H1 (cell line): ENCODE data around the gene VPS13C. TPM values are rescaled to one million over a fixed set of nuclear protein-coding genes. Genes with fewer than 3 reads are reported as not detected.

ENCODE experiments used
- CTCF ChIA-PET: fragments of 300-600 bp; sonication (Branson Sonifier 250); formaldehyde crosslinking; loops from one replicate; lab custom pipeline; 2021; ENCODE audit not compliant: partially characterized antibody; lab: Charles Lee
- POLR2A ChIA-PET: fragments of 300-600 bp; sonication (Branson Sonifier 250); formaldehyde crosslinking; loops from one replicate; lab custom pipeline; 2021; ENCODE audit warnings: inconsistent platforms; ENCODE audit not compliant: partially characterized antibody; lab: Charles Lee
- DNase-seq, 2 experiments: peaks; one replicate each; pipeline versions ENCODE4 v3.0.0 to v3.0.0-alpha.2; 2010 to 2022; ENCODE audit warnings: low spot score in 2 of 2, low read depth in 1 of 2, mixed read lengths in 1 of 2
- FAIRE-seq: peaks from 2 replicates; lab custom pipeline; 2011; peaks lifted over from hg19 to GRCh38; lab: Jason Lieb, UNC
- H2AFZ ChIP-seq: 2 replicates; pipeline ENCODE4 v1.8.1; 2012; ENCODE audit warnings: low read length, inconsistent platforms
- H2AK5ac ChIP-seq: 2 replicates; pipeline ENCODE4 v1.6.1; 2013; ENCODE audit warnings: low read depth, low read length
- H2BK120ac ChIP-seq: replicated peaks from 2 replicates; pipeline ENCODE3; 2013; ENCODE audit warnings: low read depth, low read length, inconsistent platforms
- H2BK12ac ChIP-seq: 2 replicates; pipeline ENCODE4 v1.6.1; 2013; ENCODE audit warnings: low read depth, low read length
- H2BK15ac ChIP-seq: 2 replicates; pipeline ENCODE4 v1.6.1; 2013; ENCODE audit warnings: low read length
- H2BK20ac ChIP-seq: 2 replicates; pipeline ENCODE4 v1.6.1; 2013; ENCODE audit warnings: low read length
- H2BK5ac ChIP-seq: 2 replicates; pipeline ENCODE4 v1.6.1; 2013; ENCODE audit warnings: low read depth, low read length
- H3K14ac ChIP-seq: 2 replicates; pipeline ENCODE4 v1.6.1; 2013; ENCODE audit warnings: inconsistent platforms; ENCODE audit not compliant: insufficient read length
- H3K18ac ChIP-seq: 2 replicates; pipeline ENCODE4 v1.6.1; 2013; ENCODE audit warnings: low read length; ENCODE audit errors: extremely low read depth
- H3K23ac ChIP-seq: 2 replicates; pipeline ENCODE4 v1.6.1; 2013; ENCODE audit warnings: inconsistent platforms; ENCODE audit not compliant: insufficient read length
- H3K23me2 ChIP-seq: 2 replicates; pipeline ENCODE4 v1.6.1; 2013; ENCODE audit warnings: low read depth, low read length
- H3K27ac ChIP-seq: 2 replicates; pipeline ENCODE4 v1.6.1; 2011; ENCODE audit warnings: low read depth, low read length, inconsistent platforms
- H3K27me3 ChIP-seq, 4 experiments: replicated peaks in 1 of 4; 1 replicate in 1 of 4; 2 replicates in 3 of 4; pipeline versions ENCODE4 v1.6.1 to v1.8.1; 2011 to 2013; ENCODE audit warnings: low read length in 3 of 4, mild to moderate bottlenecking in 3 of 4, inconsistent platforms in 2 of 4, mixed read lengths in 2 of 4, moderate library complexity in 1 of 4; ENCODE audit not compliant: control insufficient read depth in 3 of 4, insufficient read depth in 3 of 4; ENCODE audit errors: extremely low read depth in 1 of 4
- H3K36me3 ChIP-seq, 4 experiments: 2 replicates each; pipeline versions ENCODE4 v1.6.1 to v1.8.1; 2011 to 2013; ENCODE audit warnings: mild to moderate bottlenecking in 4 of 4, low read length in 3 of 4, moderate library complexity in 2 of 4, control low read depth in 1 of 4, inconsistent platforms in 1 of 4; ENCODE audit not compliant: insufficient read depth in 4 of 4, control insufficient read depth in 2 of 4
- H3K4ac ChIP-seq: replicated peaks from 2 replicates; pipeline ENCODE3; 2013; ENCODE audit warnings: low read length, low read depth, mixed read lengths, inconsistent platforms; ENCODE audit not compliant: insufficient read length
- H3K4me1 ChIP-seq, 4 experiments: replicated peaks in 1 of 4; 1 replicate in 1 of 4; 2 replicates in 3 of 4; pipeline versions ENCODE4 v1.6.1 to v1.8.1; 2011 to 2013; ENCODE audit warnings: low read length in 3 of 4, inconsistent platforms in 2 of 4, mixed read lengths in 1 of 4; ENCODE audit not compliant: insufficient read depth in 4 of 4, control insufficient read depth in 3 of 4
- H3K4me2 ChIP-seq, 2 experiments: 2 replicates each; pipeline versions ENCODE4 v1.6.1 to v1.8.1; 2011 to 2013; ENCODE audit warnings: low read depth in 2 of 2, low read length in 2 of 2, control low read depth in 1 of 2, inconsistent platforms in 1 of 2, mild to moderate bottlenecking in 1 of 2; ENCODE audit not compliant: insufficient read depth in 1 of 2
- H3K4me3 ChIP-seq, 4 experiments: fragments of 200-600, 300-600 bp in 1 of 4; sonication (generic), shearing (Covaris generic), sonication (Bioruptor Twin) in 1 of 4; 2 replicates each; pipeline versions ENCODE4 v1.5.1 to v1.8.1; 2011 to 2016; ENCODE audit warnings: low read length in 4 of 4, low read depth in 3 of 4, control low read depth in 2 of 4, inconsistent platforms in 2 of 4, mild to moderate bottlenecking in 2 of 4, mixed read lengths in 1 of 4, moderate library complexity in 1 of 4; ENCODE audit not compliant: insufficient read depth in 2 of 4; ENCODE audit errors: extremely low read depth in 1 of 4
- H3K56ac ChIP-seq: replicated peaks from 2 replicates; pipeline ENCODE3; 2013; ENCODE audit warnings: low read depth, mild to moderate bottlenecking, mixed read lengths, low read length, inconsistent platforms; ENCODE audit not compliant: insufficient read length
- H3K79me1 ChIP-seq: 2 replicates; pipeline ENCODE4 v1.6.1; 2013; ENCODE audit warnings: low read depth, low read length, control low read depth
- H3K79me2 ChIP-seq, 2 experiments: 2 replicates each; pipeline versions ENCODE4 v1.6.1 to v1.8.1; 2012 to 2013; ENCODE audit warnings: low read length in 2 of 2, mild to moderate bottlenecking in 2 of 2, inconsistent platforms in 1 of 2; ENCODE audit not compliant: insufficient read depth in 2 of 2, control insufficient read depth in 1 of 2
- H3K9ac ChIP-seq, 4 experiments: replicated peaks in 1 of 4; 1 replicate in 1 of 4; 2 replicates in 3 of 4; pipeline versions ENCODE4 v1.6.1 to v1.8.1; 2011 to 2013; ENCODE audit warnings: low read depth in 3 of 4, low read length in 3 of 4, control low read depth in 2 of 4, mild to moderate bottlenecking in 2 of 4, moderate library complexity in 2 of 4, inconsistent platforms in 1 of 4; ENCODE audit errors: extremely low read depth in 1 of 4
- H3K9me3 ChIP-seq, 2 experiments: 2 replicates each; pipeline versions ENCODE4 v1.6.1 to v1.8.1; 2012 to 2013; ENCODE audit warnings: mild to moderate bottlenecking in 2 of 2, moderate library complexity in 2 of 2, control low read depth in 1 of 2, inconsistent platforms in 1 of 2, low read depth in 1 of 2, low read length in 1 of 2, mixed read lengths in 1 of 2; ENCODE audit not compliant: insufficient read depth in 2 of 2
- H4K20me1 ChIP-seq, 2 experiments: replicated peaks in 1 of 2; 2 replicates each; pipeline versions ENCODE3 to v1.8.1; 2011 to 2013; ENCODE audit warnings: inconsistent platforms in 2 of 2, low read length in 2 of 2, mild to moderate bottlenecking in 1 of 2; ENCODE audit not compliant: insufficient read depth in 2 of 2, control insufficient read depth in 1 of 2
- H4K5ac ChIP-seq: 2 replicates; pipeline ENCODE4 v1.6.1; 2013; ENCODE audit warnings: low read length, low read depth, mixed read lengths, inconsistent platforms; ENCODE audit not compliant: insufficient read length
- H4K8ac ChIP-seq: 2 replicates; pipeline ENCODE4 v1.8.0; 2013; ENCODE audit warnings: mild to moderate bottlenecking, moderate library complexity, low read length, inconsistent platforms; ENCODE audit not compliant: insufficient read depth; ENCODE audit errors: extremely low read depth
- H4K91ac ChIP-seq: replicated peaks from 2 replicates; pipeline ENCODE3; 2013; ENCODE audit warnings: low read length, mixed read lengths, inconsistent platforms; ENCODE audit not compliant: insufficient read length
- ATF3 ChIP-seq: IDR thresholded peaks from 2 replicates; pipeline ENCODE4 v1.6.1; 2011; ENCODE audit warnings: low read depth, mild to moderate bottlenecking, low read length; ENCODE audit not compliant: insufficient read depth
- CHD1 ChIP-seq: IDR thresholded peaks from 2 replicates; pipeline ENCODE4 v1.6.1; 2012; ENCODE audit warnings: low read depth, low read length, improper control_type of control experiment
- E2F6 ChIP-seq: IDR thresholded peaks from 2 replicates; pipeline ENCODE4 v1.6.1; 2012; ENCODE audit warnings: inconsistent platforms
- FOSL1 ChIP-seq: IDR thresholded peaks from 2 replicates; pipeline ENCODE4 v1.6.1; 2011; ENCODE audit warnings: mild to moderate bottlenecking, low read depth, low read length, moderate library complexity; ENCODE audit not compliant: insufficient read depth
- GABPA ChIP-seq: IDR thresholded peaks from 2 replicates; pipeline ENCODE4 v1.6.1; 2011; ENCODE audit warnings: mild to moderate bottlenecking, low read length, moderate library complexity, borderline replicate concordance; ENCODE audit not compliant: insufficient read depth
- NANOG ChIP-seq: IDR thresholded peaks from 2 replicates; pipeline ENCODE4 v1.6.1; 2011; ENCODE audit warnings: low read length, low read depth, mild to moderate bottlenecking, inconsistent platforms; ENCODE audit not compliant: insufficient read depth, poor library complexity, severe bottlenecking
- SP1 ChIP-seq: IDR thresholded peaks from 2 replicates; pipeline ENCODE4 v1.6.1; 2011; ENCODE audit warnings: low read depth, low read length
- TBP ChIP-seq: IDR thresholded peaks from 2 replicates; pipeline ENCODE4 v1.6.1; 2011; ENCODE audit warnings: low read depth, low read length, improper control_type of control experiment
- TCF12 ChIP-seq: IDR thresholded peaks from 2 replicates; pipeline ENCODE4 v1.6.1; 2011; ENCODE audit warnings: low read depth, mild to moderate bottlenecking, low read length
- WGBS, 2 experiments: shearing (Covaris generic) in 1 of 2; methylation state at CpG; one replicate each; pipeline versions ENCODE4 v1.1.6 to v1.1.7; 2013 to 2015; ENCODE audit warnings: low lambda C conversion rate in 2 of 2, mixed read lengths in 2 of 2, inconsistent platforms in 1 of 2, low coverage in 1 of 2, missing lambda C conversion rate in 1 of 2; ENCODE audit not compliant: insufficient replicate concordance in 2 of 2, insufficient coverage in 1 of 2, insufficient read length in 1 of 2; ENCODE audit errors: extremely low coverage in 1 of 2, missing lambda C conversion rate in 1 of 2; 5-methylcytosine and 5-hydroxymethylcytosine counted together
- polyA plus RNA-seq, 7 experiments: library from polyadenylated mRNA; depleted of rRNA in 3 of 7; stranded (reverse) in 5 of 7; unstranded in 2 of 7; fragments of >200 nt in 5 of 7; fragments of 200-250 nt in 2 of 7; gene quantifications; 1 replicate in 5 of 7; 2 replicates in 1 of 7; 4 replicates in 1 of 7; pipeline versions ENCODE4 v1.2.1 to v1.2.3, GENCODE V29; 2011 to 2013; ENCODE audit warnings: missing spikeins in 2 of 7, mixed read lengths in 2 of 7
- total RNA-seq: library from RNA; stranded (reverse); fragmentation: NEBNext Ultra II Directional; extraction: Animal tissue kit (Norgen Biotek cat#: 25700); gene quantifications from 2 replicates; pipeline ENCODE4 v1.2.1, GENCODE V29; 2021

Gene VPS13C
- total and polyA plus RNA-seq, 2 of the 8 experiments (the other 6 are each of a cell fraction or from before 2014, with no cell fraction given): 4.8 to 18.8 TPM

GRCh38 chr15:62063825-62064635 is 3.8 kb upstream of the VPS13C start:
- H2BK120ac ChIP-seq: no peak overlapping the region
- no peaks in the 10 kb centered on the region for H3K9me3 ChIP-seq
- no peak overlapping the region for H2BK12ac ChIP-seq
- H3K4me3 ChIP-seq: no peak overlapping the region
- ChIA-PET CTCF (interaction anchor here (0.5 to 1.8 kb wide), 4 partner anchors 9 to 243 kb away, joined by 3 to 6 read pairs (median 6); no protein-coding TSS in a partner anchor), POLR2A (no interaction called here)
- H3K14ac ChIP-seq: no peak overlapping the region
- H4K5ac ChIP-seq: no peak overlapping the region
- no peak overlapping the region for H3K23ac ChIP-seq
- peaks cover 3 to 12% (median 7%) of the 10 kb centered on the region in 4 experiments; a peak in 4 of 7 replicates for H3K4me1 ChIP-seq
- FAIRE-seq (no peak), DNase-seq (no peak)
- WGBS, 2 experiments: 92% methylated on average over 6 of the region's 6 CpGs; no CpG with 5 or more reads in 1 of the 2 experiments
- no peak overlapping the region for H3K4ac ChIP-seq
- peaks cover 0 to 5% of the 10 kb centered on the region in 2 experiments for H4K20me1 ChIP-seq
- H4K91ac ChIP-seq: no peak overlapping the region
- no peak overlapping the region for H4K8ac ChIP-seq
- peaks cover 12 to 39% (median 33%) of the 10 kb centered on the region in 4 experiments for H3K27me3 ChIP-seq
- no peak overlapping the region for H3K9ac ChIP-seq
- H3K18ac ChIP-seq: no peak overlapping the region
- H3K36me3 ChIP-seq: no peaks in the 10 kb centered on the region
- no peak overlapping the region for H3K56ac ChIP-seq
- H3K79me2 ChIP-seq: no peaks in the 10 kb centered on the region
- no peak overlapping the region for H2AFZ ChIP-seq
- H2AK5ac ChIP-seq: no peak overlapping the region
- no peak overlapping the region for H3K27ac ChIP-seq
- H2BK20ac ChIP-seq: no peak overlapping the region
- peak overlapping the region; percentile 20; the same call in 1 of the 2 replicates for H2BK15ac ChIP-seq
- H3K4me2 ChIP-seq: no peak overlapping the region
- H3K79me1 ChIP-seq: no peaks in the 10 kb centered on the region
- no peak overlapping the region for H2BK5ac ChIP-seq
- H3K23me2 ChIP-seq: peaks cover 16% of the 10 kb centered on the region
- TF ChIP-seq ATF3 (no peak), E2F6 (no peak), CHD1 (no peak), FOSL1 (no peak), TCF12 (no peak), SP1 (no peak), GABPA (no peak), NANOG (no peak), TBP (no peak)
